SK-N-SH treated with all-trans-retinoic acid at 6 μM for 48 hours (cell line): ENCODE results near the gene SCN2A.

Experiments
- ATAC-seq: fragments of 200-7000 bp; cut with Tn5 transposase; 3 replicates; pipeline ENCODE4 v1.9.1; 2020; ENCODE audit warnings: mild to moderate bottlenecking, moderate library complexity
- BACH2 ChIP-seq: fragments of 250-450 bp; sonication (Bioruptor Pico); IDR thresholded peaks from 2 replicates; pipeline ENCODE4 v1.9.0; 2021; ENCODE audit warnings: mild to moderate bottlenecking, borderline replicate concordance
- CREB5 ChIP-seq: fragments of 250-450 bp; sonication (Bioruptor Pico); IDR thresholded peaks from 2 replicates; pipeline ENCODE4 v1.5.1; 2020; ENCODE audit warnings: low read depth, mild to moderate bottlenecking, moderate library complexity
- CSDC2 ChIP-seq: fragments of 250-450 bp; sonication (Bioruptor Pico); IDR thresholded peaks from 2 replicates; pipeline ENCODE4 v1.5.0; 2020; ENCODE audit warnings: mild to moderate bottlenecking, moderate library complexity
- ESRRG ChIP-seq: fragments of 250-450 bp; sonication (Bioruptor Pico); IDR thresholded peaks from 2 replicates; pipeline ENCODE4 v1.6.1; 2021; ENCODE audit warnings: mild to moderate bottlenecking
- GLIS3 ChIP-seq: fragments of 250-450 bp; sonication (Bioruptor Pico); IDR thresholded peaks from 2 replicates; pipeline ENCODE4 v1.5.0; 2020; ENCODE audit warnings: mild to moderate bottlenecking, moderate library complexity
- ISL1 ChIP-seq: fragments of 250-450 bp; sonication (Bioruptor Pico); IDR thresholded peaks from 2 replicates; pipeline ENCODE4 v2.1.2; 2022; ENCODE audit warnings: mild to moderate bottlenecking, moderate library complexity
- OSR1 ChIP-seq: fragments of 250-450 bp; sonication (Bioruptor Pico); IDR thresholded peaks from 2 replicates; pipeline ENCODE4 v1.8.0; 2022; ENCODE audit warnings: moderate library complexity, mild to moderate bottlenecking, inconsistent platforms
- PATZ1 ChIP-seq: fragments of 250-450 bp; sonication (Bioruptor Pico); IDR thresholded peaks from 2 replicates; pipeline ENCODE4 v1.8.0; 2020; ENCODE audit warnings: mild to moderate bottlenecking, moderate library complexity, borderline replicate concordance
- POU6F1 ChIP-seq: fragments of 250-450 bp; sonication (Bioruptor Pico); IDR thresholded peaks from 2 replicates; pipeline ENCODE4 v1.8.0; 2021; ENCODE audit warnings: low read depth, mild to moderate bottlenecking, moderate library complexity, borderline replicate concordance
- PPARA ChIP-seq: fragments of 250-450 bp; sonication (Bioruptor Pico); IDR thresholded peaks from 2 replicates; pipeline ENCODE4 v1.5.0; 2020; ENCODE audit warnings: mild to moderate bottlenecking, borderline replicate concordance
- RARB ChIP-seq: fragments of 250-450 bp; sonication (Bioruptor Pico); IDR thresholded peaks from 2 replicates; pipeline ENCODE4 v1.8.0; 2021; ENCODE audit warnings: mild to moderate bottlenecking, moderate library complexity
- SNAI2 ChIP-seq: fragments of 250-450 bp; sonication (Bioruptor Pico); IDR thresholded peaks from 2 replicates; pipeline ENCODE4 v1.5.0; 2020; ENCODE audit warnings: mild to moderate bottlenecking, moderate library complexity
- TCF4 ChIP-seq: fragments of 250-450 bp; sonication (Bioruptor Pico); IDR thresholded peaks from 2 replicates; pipeline ENCODE4 v1.8.0; 2021; ENCODE audit warnings: mild to moderate bottlenecking, moderate library complexity, borderline replicate concordance
- TOX ChIP-seq: fragments of 250-450 bp; sonication (Bioruptor Pico); IDR thresholded peaks from 2 replicates; pipeline ENCODE4 v1.8.0; 2021; ENCODE audit warnings: mild to moderate bottlenecking, moderate library complexity, borderline replicate concordance
- TSHZ2 ChIP-seq: fragments of 250-450 bp; sonication (Bioruptor Pico); IDR thresholded peaks from 2 replicates; pipeline ENCODE4 v1.5.0; 2020; ENCODE audit warnings: mild to moderate bottlenecking, moderate library complexity
- ZC3H10 ChIP-seq: fragments of 250-450 bp; sonication (Bioruptor Pico); IDR thresholded peaks from 2 replicates; pipeline ENCODE4 v1.5.1; 2021; ENCODE audit warnings: mild to moderate bottlenecking, moderate library complexity
- ZFP3 ChIP-seq: fragments of 250-450 bp; sonication (Bioruptor Pico); IDR thresholded peaks from 2 replicates; pipeline ENCODE4 v1.5.0; 2020; ENCODE audit warnings: mild to moderate bottlenecking, moderate library complexity
- ZFP30 ChIP-seq: fragments of 450-650 bp; formaldehyde crosslinking; IDR thresholded peaks from 2 replicates; pipeline ENCODE4 v1.5.0; 2022; ENCODE audit warnings: mild to moderate bottlenecking, moderate library complexity
- ZNF565 ChIP-seq: fragments of 450-650 bp; formaldehyde crosslinking; conservative IDR thresholded peaks from 2 replicates; pipeline ENCODE4 v1.5.0; 2020; ENCODE audit warnings: low read depth, mild to moderate bottlenecking, moderate library complexity
- ZNF70 ChIP-seq: fragments of 450-650 bp; formaldehyde crosslinking; IDR thresholded peaks from 2 replicates; pipeline ENCODE4 v1.5.0; 2020; ENCODE audit warnings: mild to moderate bottlenecking, moderate library complexity
- ZNF8 ChIP-seq: fragments of 450-650 bp; formaldehyde crosslinking; IDR thresholded peaks from 2 replicates; pipeline ENCODE4 v1.5.0; 2020; ENCODE audit warnings: mild to moderate bottlenecking, moderate library complexity
- TF ChIP-seq, protein P1 (sequence below): fragments of 250-450 bp; sonication (Bioruptor Pico); IDR thresholded peaks from 2 replicates; pipeline ENCODE4 v1.5.1; 2021; ENCODE audit warnings: mild to moderate bottlenecking, moderate library complexity

The SCN2A gene

DNA sequence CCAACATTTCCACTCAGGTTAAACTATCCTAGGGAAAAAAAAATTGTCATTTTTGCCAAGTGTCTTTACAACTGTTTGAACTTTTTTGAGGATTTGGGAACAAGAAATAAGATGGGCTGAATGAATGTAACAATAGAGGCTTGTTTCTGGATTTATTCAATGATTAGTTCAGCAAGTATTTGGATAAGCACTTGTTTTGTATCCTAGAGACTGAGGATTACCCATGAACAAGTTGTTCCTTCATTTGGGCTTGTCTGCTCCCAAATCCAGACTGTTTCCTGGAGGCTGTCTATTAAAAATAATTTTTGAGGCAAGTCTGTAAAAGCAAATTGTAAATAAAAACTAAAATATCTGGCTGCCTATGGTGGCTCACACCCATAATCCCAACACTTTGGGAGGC lies 168.3 kb downstream of the SCN2A start:
- no peak for ATAC-seq
- TF ChIP-seq CSDC2 (no peak), RARB (CRISPR knock-in tag) (no peak), TSHZ2 (CRISPR knock-in tag) (no peak), GLIS3 (no peak), PATZ1 (CRISPR knock-in tag) (no peak), ZC3H10 (CRISPR knock-in tag) (no peak), ZFP30 (no peak), OSR1 (CRISPR knock-in tag) (no peak), TCF4 (CRISPR knock-in tag) (no peak), ESRRG (no peak), ZNF565 (CRISPR knock-in tag) (no peak), PPARA (CRISPR knock-in tag) (no peak), TOX (no peak), CREB5 (CRISPR knock-in tag) (no peak), ISL1 (CRISPR knock-in tag) (no peak)
- TF ChIP-seq, protein P1, sequence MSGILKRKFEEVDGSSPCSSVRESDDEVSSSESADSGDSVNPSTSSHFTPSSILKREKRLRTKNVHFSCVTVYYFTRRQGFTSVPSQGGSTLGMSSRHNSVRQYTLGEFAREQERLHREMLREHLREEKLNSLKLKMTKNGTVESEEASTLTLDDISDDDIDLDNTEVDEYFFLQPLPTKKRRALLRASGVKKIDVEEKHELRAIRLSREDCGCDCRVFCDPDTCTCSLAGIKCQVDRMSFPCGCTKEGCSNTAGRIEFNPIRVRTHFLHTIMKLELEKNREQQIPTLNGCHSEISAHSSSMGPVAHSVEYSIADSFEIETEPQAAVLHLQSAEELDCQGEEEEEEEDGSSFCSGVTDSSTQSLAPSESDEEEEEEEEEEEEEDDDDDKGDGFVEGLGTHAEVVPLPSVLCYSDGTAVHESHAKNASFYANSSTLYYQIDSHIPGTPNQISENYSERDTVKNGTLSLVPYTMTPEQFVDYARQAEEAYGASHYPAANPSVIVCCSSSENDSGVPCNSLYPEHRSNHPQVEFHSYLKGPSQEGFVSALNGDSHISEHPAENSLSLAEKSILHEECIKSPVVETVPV (CRISPR knock-in tag): no peak

DNA sequence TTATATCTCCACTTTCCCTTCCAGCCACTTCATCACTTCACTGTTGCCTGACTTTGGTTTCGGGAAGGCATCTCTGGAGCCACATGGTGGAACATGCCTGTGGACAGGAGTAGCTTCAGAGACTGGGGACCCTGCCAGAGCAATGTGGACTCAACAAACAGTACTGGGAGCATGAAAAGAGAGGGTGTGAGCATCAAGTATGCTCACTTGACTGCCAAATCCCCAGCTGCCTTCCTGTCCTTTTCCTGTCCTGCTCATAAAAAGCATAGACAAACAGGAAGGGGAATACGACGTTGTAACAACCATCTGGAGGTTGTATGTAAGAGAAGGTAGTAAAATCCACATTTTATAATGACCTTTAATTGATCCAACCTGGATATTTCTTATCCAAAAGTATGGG lies 169.0 kb downstream of the SCN2A start:
- ATAC-seq: no peak
- TF ChIP-seq TSHZ2 (CRISPR knock-in tag) (no peak), ZNF8 (no peak), OSR1 (CRISPR knock-in tag) (no peak), BACH2 (no peak), ZC3H10 (CRISPR knock-in tag) (no peak), SNAI2 (CRISPR knock-in tag) (no peak), GLIS3 (no peak)

DNA sequence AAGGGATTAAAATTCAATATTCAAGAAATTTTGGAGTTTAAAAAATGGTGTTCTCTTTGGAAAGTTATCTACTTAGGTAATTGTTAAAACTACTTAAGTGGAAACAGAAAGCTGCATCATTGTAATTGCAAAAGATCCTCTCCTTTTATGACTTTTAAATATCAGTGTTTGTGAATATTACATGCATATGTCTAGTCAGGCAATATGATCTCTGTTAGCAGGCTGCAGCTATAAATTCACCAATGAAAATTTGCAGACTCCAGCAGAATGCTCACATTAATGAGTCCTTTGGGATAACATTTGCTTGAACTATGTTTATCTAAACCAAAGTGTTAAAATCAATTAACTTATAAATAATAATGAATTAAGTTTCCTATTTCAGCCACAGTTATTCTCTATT lies 171.1 kb downstream of the SCN2A start:
- no peak for ATAC-seq
- TF ChIP-seq POU6F1 (CRISPR knock-in tag): no peak
- TF ChIP-seq ZNF565 (CRISPR knock-in tag): no peak
- no peak for TF ChIP-seq PPARA (CRISPR knock-in tag)
- no peak for TF ChIP-seq SNAI2 (CRISPR knock-in tag)
- TF ChIP-seq ZC3H10 (CRISPR knock-in tag): no peak
- TF ChIP-seq GLIS3: no peak
- TF ChIP-seq OSR1 (CRISPR knock-in tag): no peak
- TF ChIP-seq ZFP30: no peak
- no peak for TF ChIP-seq ESRRG
- TF ChIP-seq CREB5 (CRISPR knock-in tag): no peak
- no peak for TF ChIP-seq TOX
- TF ChIP-seq ZNF70 (CRISPR knock-in tag): no peak
- TF ChIP-seq ZFP3 (CRISPR knock-in tag): no peak
- TF ChIP-seq ISL1 (CRISPR knock-in tag): no peak
- TF ChIP-seq, all 23 proteins: peak for 0
